H1 (cell line): ENCODE data around the gene APOA4. TPM values are rescaled to one million over a fixed set of nuclear protein-coding genes. Genes with fewer than 3 reads are reported as not detected.

Source experiments
- CTCF ChIA-PET: fragments of 300-600 bp; sonication (Branson Sonifier 250); formaldehyde crosslinking; loops from one replicate; lab custom pipeline; 2021; ENCODE audit not compliant: partially characterized antibody; lab: Charles Lee
- POLR2A ChIA-PET: fragments of 300-600 bp; sonication (Branson Sonifier 250); formaldehyde crosslinking; loops from one replicate; lab custom pipeline; 2021; ENCODE audit warnings: inconsistent platforms; ENCODE audit not compliant: partially characterized antibody; lab: Charles Lee
- DNase-seq, 2 experiments: peaks; one replicate each; pipeline versions ENCODE4 v3.0.0 to v3.0.0-alpha.2; 2010 to 2022; ENCODE audit warnings: low spot score in 2 of 2, low read depth in 1 of 2, mixed read lengths in 1 of 2
- FAIRE-seq: peaks from 2 replicates; lab custom pipeline; 2011; peaks lifted over from hg19 to GRCh38; lab: Jason Lieb, UNC
- H2AFZ ChIP-seq: 2 replicates; pipeline ENCODE4 v1.8.1; 2012; ENCODE audit warnings: low read length, inconsistent platforms
- H2AK5ac ChIP-seq: 2 replicates; pipeline ENCODE4 v1.6.1; 2013; ENCODE audit warnings: low read depth, low read length
- H2BK120ac ChIP-seq: replicated peaks from 2 replicates; pipeline ENCODE3; 2013; ENCODE audit warnings: low read depth, low read length, inconsistent platforms
- H2BK12ac ChIP-seq: 2 replicates; pipeline ENCODE4 v1.6.1; 2013; ENCODE audit warnings: low read depth, low read length
- H2BK15ac ChIP-seq: 2 replicates; pipeline ENCODE4 v1.6.1; 2013; ENCODE audit warnings: low read length
- H2BK20ac ChIP-seq: 2 replicates; pipeline ENCODE4 v1.6.1; 2013; ENCODE audit warnings: low read length
- H2BK5ac ChIP-seq: 2 replicates; pipeline ENCODE4 v1.6.1; 2013; ENCODE audit warnings: low read depth, low read length
- H3K14ac ChIP-seq: 2 replicates; pipeline ENCODE4 v1.6.1; 2013; ENCODE audit warnings: inconsistent platforms; ENCODE audit not compliant: insufficient read length
- H3K18ac ChIP-seq: 2 replicates; pipeline ENCODE4 v1.6.1; 2013; ENCODE audit warnings: low read length; ENCODE audit errors: extremely low read depth
- H3K23ac ChIP-seq: 2 replicates; pipeline ENCODE4 v1.6.1; 2013; ENCODE audit warnings: inconsistent platforms; ENCODE audit not compliant: insufficient read length
- H3K23me2 ChIP-seq: 2 replicates; pipeline ENCODE4 v1.6.1; 2013; ENCODE audit warnings: low read depth, low read length
- H3K27ac ChIP-seq: 2 replicates; pipeline ENCODE4 v1.6.1; 2011; ENCODE audit warnings: low read depth, low read length, inconsistent platforms
- H3K27me3 ChIP-seq, 4 experiments: replicated peaks in 1 of 4; 1 replicate in 1 of 4; 2 replicates in 3 of 4; pipeline versions ENCODE4 v1.6.1 to v1.8.1; 2011 to 2013; ENCODE audit warnings: low read length in 3 of 4, mild to moderate bottlenecking in 3 of 4, inconsistent platforms in 2 of 4, mixed read lengths in 2 of 4, moderate library complexity in 1 of 4; ENCODE audit not compliant: control insufficient read depth in 3 of 4, insufficient read depth in 3 of 4; ENCODE audit errors: extremely low read depth in 1 of 4
- H3K36me3 ChIP-seq, 4 experiments: 2 replicates each; pipeline versions ENCODE4 v1.6.1 to v1.8.1; 2011 to 2013; ENCODE audit warnings: mild to moderate bottlenecking in 4 of 4, low read length in 3 of 4, moderate library complexity in 2 of 4, control low read depth in 1 of 4, inconsistent platforms in 1 of 4; ENCODE audit not compliant: insufficient read depth in 4 of 4, control insufficient read depth in 2 of 4
- H3K4ac ChIP-seq: replicated peaks from 2 replicates; pipeline ENCODE3; 2013; ENCODE audit warnings: low read length, low read depth, mixed read lengths, inconsistent platforms; ENCODE audit not compliant: insufficient read length
- H3K4me1 ChIP-seq, 4 experiments: replicated peaks in 1 of 4; 1 replicate in 1 of 4; 2 replicates in 3 of 4; pipeline versions ENCODE4 v1.6.1 to v1.8.1; 2011 to 2013; ENCODE audit warnings: low read length in 3 of 4, inconsistent platforms in 2 of 4, mixed read lengths in 1 of 4; ENCODE audit not compliant: insufficient read depth in 4 of 4, control insufficient read depth in 3 of 4
- H3K4me2 ChIP-seq, 2 experiments: 2 replicates each; pipeline versions ENCODE4 v1.6.1 to v1.8.1; 2011 to 2013; ENCODE audit warnings: low read depth in 2 of 2, low read length in 2 of 2, control low read depth in 1 of 2, inconsistent platforms in 1 of 2, mild to moderate bottlenecking in 1 of 2; ENCODE audit not compliant: insufficient read depth in 1 of 2
- H3K4me3 ChIP-seq, 4 experiments: fragments of 200-600, 300-600 bp in 1 of 4; sonication (generic), shearing (Covaris generic), sonication (Bioruptor Twin) in 1 of 4; 2 replicates each; pipeline versions ENCODE4 v1.5.1 to v1.8.1; 2011 to 2016; ENCODE audit warnings: low read length in 4 of 4, low read depth in 3 of 4, control low read depth in 2 of 4, inconsistent platforms in 2 of 4, mild to moderate bottlenecking in 2 of 4, mixed read lengths in 1 of 4, moderate library complexity in 1 of 4; ENCODE audit not compliant: insufficient read depth in 2 of 4; ENCODE audit errors: extremely low read depth in 1 of 4
- H3K56ac ChIP-seq: replicated peaks from 2 replicates; pipeline ENCODE3; 2013; ENCODE audit warnings: low read depth, mild to moderate bottlenecking, mixed read lengths, low read length, inconsistent platforms; ENCODE audit not compliant: insufficient read length
- H3K79me1 ChIP-seq: 2 replicates; pipeline ENCODE4 v1.6.1; 2013; ENCODE audit warnings: low read depth, low read length, control low read depth
- H3K79me2 ChIP-seq, 2 experiments: 2 replicates each; pipeline versions ENCODE4 v1.6.1 to v1.8.1; 2012 to 2013; ENCODE audit warnings: low read length in 2 of 2, mild to moderate bottlenecking in 2 of 2, inconsistent platforms in 1 of 2; ENCODE audit not compliant: insufficient read depth in 2 of 2, control insufficient read depth in 1 of 2
- H3K9ac ChIP-seq, 4 experiments: replicated peaks in 1 of 4; 1 replicate in 1 of 4; 2 replicates in 3 of 4; pipeline versions ENCODE4 v1.6.1 to v1.8.1; 2011 to 2013; ENCODE audit warnings: low read depth in 3 of 4, low read length in 3 of 4, control low read depth in 2 of 4, mild to moderate bottlenecking in 2 of 4, moderate library complexity in 2 of 4, inconsistent platforms in 1 of 4; ENCODE audit errors: extremely low read depth in 1 of 4
- H3K9me3 ChIP-seq, 2 experiments: 2 replicates each; pipeline versions ENCODE4 v1.6.1 to v1.8.1; 2012 to 2013; ENCODE audit warnings: mild to moderate bottlenecking in 2 of 2, moderate library complexity in 2 of 2, control low read depth in 1 of 2, inconsistent platforms in 1 of 2, low read depth in 1 of 2, low read length in 1 of 2, mixed read lengths in 1 of 2; ENCODE audit not compliant: insufficient read depth in 2 of 2
- H4K20me1 ChIP-seq, 2 experiments: replicated peaks in 1 of 2; 2 replicates each; pipeline versions ENCODE3 to v1.8.1; 2011 to 2013; ENCODE audit warnings: inconsistent platforms in 2 of 2, low read length in 2 of 2, mild to moderate bottlenecking in 1 of 2; ENCODE audit not compliant: insufficient read depth in 2 of 2, control insufficient read depth in 1 of 2
- H4K5ac ChIP-seq: 2 replicates; pipeline ENCODE4 v1.6.1; 2013; ENCODE audit warnings: low read length, low read depth, mixed read lengths, inconsistent platforms; ENCODE audit not compliant: insufficient read length
- H4K8ac ChIP-seq: 2 replicates; pipeline ENCODE4 v1.8.0; 2013; ENCODE audit warnings: mild to moderate bottlenecking, moderate library complexity, low read length, inconsistent platforms; ENCODE audit not compliant: insufficient read depth; ENCODE audit errors: extremely low read depth
- H4K91ac ChIP-seq: replicated peaks from 2 replicates; pipeline ENCODE3; 2013; ENCODE audit warnings: low read length, mixed read lengths, inconsistent platforms; ENCODE audit not compliant: insufficient read length
- ASH2L ChIP-seq: fragments of 200-600, 300-600 bp; sonication (generic); IDR thresholded peaks from one replicate; pipeline ENCODE4 v1.7.1; 2017; ENCODE audit warnings: low read length
- CREB1 ChIP-seq: IDR thresholded peaks from 2 replicates; pipeline ENCODE4 v1.6.1; 2012; ENCODE audit warnings: inconsistent platforms
- CTCF ChIP-seq, 3 experiments: IDR thresholded peaks; 1 replicate in 2 of 3; 2 replicates in 1 of 3; pipeline versions ENCODE4 v1.5.1 to v1.6.1; 2011; ENCODE audit warnings: low read length in 3 of 3, mild to moderate bottlenecking in 3 of 3, inconsistent platforms in 2 of 3, low read depth in 1 of 3, moderate library complexity in 1 of 3; ENCODE audit not compliant: insufficient read depth in 1 of 3; ENCODE audit errors: control extremely low read depth in 1 of 3
- EGR1 ChIP-seq: IDR thresholded peaks from 2 replicates; pipeline ENCODE4 v1.6.1; 2011; ENCODE audit warnings: low read depth, low read length, borderline replicate concordance
- EP300 ChIP-seq, 2 experiments: IDR thresholded peaks; 1 replicate in 1 of 2; 2 replicates in 1 of 2; pipeline ENCODE4 v1.6.1; 2011 to 2012; ENCODE audit warnings: low read depth in 2 of 2, low read length in 2 of 2, mild to moderate bottlenecking in 2 of 2, borderline replicate concordance in 1 of 2, inconsistent platforms in 1 of 2, moderate library complexity in 1 of 2
- EZH2 ChIP-seq: fragments of 200-600 bp; sonication (generic); IDR thresholded peaks from 2 replicates; pipeline ENCODE4 v1.7.1; 2012; ENCODE audit warnings: low read depth, mild to moderate bottlenecking, moderate library complexity, low read length, inconsistent platforms; ENCODE audit not compliant: severe bottlenecking
- JUN ChIP-seq: IDR thresholded peaks from 2 replicates; pipeline ENCODE4 v1.6.1; 2011; ENCODE audit warnings: low read depth, mild to moderate bottlenecking, improper control_type of control experiment, low read length
- KDM1A ChIP-seq: fragments of 200-600, 300-600 bp; sonication (generic); IDR thresholded peaks from 2 replicates; pipeline ENCODE4 v1.7.1; 2016; ENCODE audit warnings: mild to moderate bottlenecking, low read length, borderline replicate concordance
- POLR2AphosphoS5 ChIP-seq: IDR thresholded peaks from 2 replicates; pipeline ENCODE4 v1.6.1; 2011; ENCODE audit warnings: low read depth, low read length
- SAP30 ChIP-seq: fragments of 300-600 bp; sonication (generic); IDR thresholded peaks from 2 replicates; pipeline ENCODE4 v1.7.1; 2012; ENCODE audit warnings: low read length, moderate library complexity, mild to moderate bottlenecking, inconsistent platforms; ENCODE audit not compliant: insufficient read depth, insufficient replicate concordance
- TEAD4 ChIP-seq: IDR thresholded peaks from 2 replicates; pipeline ENCODE4 v1.6.1; 2012; ENCODE audit warnings: low read depth, low read length, inconsistent platforms, mixed read lengths
- WGBS, 2 experiments: shearing (Covaris generic) in 1 of 2; methylation state at CpG; one replicate each; pipeline versions ENCODE4 v1.1.6 to v1.1.7; 2013 to 2015; ENCODE audit warnings: low lambda C conversion rate in 2 of 2, mixed read lengths in 2 of 2, inconsistent platforms in 1 of 2, low coverage in 1 of 2, missing lambda C conversion rate in 1 of 2; ENCODE audit not compliant: insufficient replicate concordance in 2 of 2, insufficient coverage in 1 of 2, insufficient read length in 1 of 2; ENCODE audit errors: extremely low coverage in 1 of 2, missing lambda C conversion rate in 1 of 2; 5-methylcytosine and 5-hydroxymethylcytosine counted together
- polyA plus RNA-seq, 7 experiments: library from polyadenylated mRNA; depleted of rRNA in 3 of 7; stranded (reverse) in 5 of 7; unstranded in 2 of 7; fragments of >200 nt in 5 of 7; fragments of 200-250 nt in 2 of 7; gene quantifications; 1 replicate in 5 of 7; 2 replicates in 1 of 7; 4 replicates in 1 of 7; pipeline versions ENCODE4 v1.2.1 to v1.2.3, GENCODE V29; 2011 to 2013; ENCODE audit warnings: missing spikeins in 2 of 7, mixed read lengths in 2 of 7
- total RNA-seq: library from RNA; stranded (reverse); fragmentation: NEBNext Ultra II Directional; extraction: Animal tissue kit (Norgen Biotek cat#: 25700); gene quantifications from 2 replicates; pipeline ENCODE4 v1.2.1, GENCODE V29; 2021

Gene APOA4
- total and polyA plus RNA-seq, 2 of the 8 experiments (the other 6 are each of a cell fraction or from before 2014, with no cell fraction given), result not detected

DNA sequence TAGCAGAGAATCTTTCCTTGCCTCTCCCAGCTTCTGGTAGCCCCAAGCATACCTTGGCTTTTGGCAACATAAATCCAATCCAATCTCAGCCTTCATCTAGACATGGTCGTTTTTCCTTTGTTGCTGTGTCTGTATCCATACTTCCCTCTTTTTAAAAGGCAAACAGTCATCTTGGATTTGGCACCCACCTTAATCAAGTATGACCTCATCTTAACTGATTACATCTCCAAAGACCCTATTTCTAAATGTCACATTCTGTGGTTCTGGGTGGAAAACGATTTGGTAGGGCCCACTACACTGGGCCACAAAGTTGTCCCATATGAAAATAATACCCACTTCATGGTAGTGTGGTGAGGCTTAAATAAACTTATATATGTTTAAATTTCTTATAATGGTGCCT, 51.2 kb downstream of the APOA4 start:
- Histone ChIP-seq H3K23me2 (peaks cover 8% of the 10 kb centered on the region), H2AK5ac (0 out of 2 replicates have a peak overlapping the region, but pooled peaks have one; percentile 10), H3K27ac (peak overlapping the region; percentile 90; the same call in 1 of the 2 replicates), H2AFZ (no peak overlapping the region), H3K79me1 (no peaks in the 10 kb centered on the region), H3K23ac (no peak overlapping the region), H3K36me3 (peaks cover 2 to 33% (median 12%) of the 10 kb centered on the region in 4 experiments; a peak in 6 of 8 replicates), H3K4ac (no peak overlapping the region), H3K27me3 (no peaks in the 10 kb centered on the region), H2BK20ac (no peak overlapping the region), H4K5ac (no peak overlapping the region), H3K9ac (peak overlapping the region; percentile 53 to 94 (median 91)), H2BK5ac (peak overlapping the region; percentile 16; the same call in 1 of the 2 replicates), H4K8ac (no peak overlapping the region), H3K79me2 (peaks cover 12 to 22% of the 10 kb centered on the region in 2 experiments), H2BK15ac (no peak overlapping the region), H3K18ac (no peak overlapping the region), H3K14ac (no peak overlapping the region), H3K4me3 (peak overlapping the region; percentile 76 to 96 (median 84)), H3K4me2 (peak overlapping the region; percentile 97 to 99), H4K20me1 (peaks cover 0 to 2% of the 10 kb centered on the region in 2 experiments), H3K4me1 (peaks cover 0 to 5% (median 3%) of the 10 kb centered on the region in 4 experiments; a peak in 2 of 7 replicates), H3K56ac (no peak overlapping the region), H3K9me3 (no peaks in the 10 kb centered on the region), H2BK12ac (no peak overlapping the region), H2BK120ac (no peak overlapping the region), H4K91ac (no peak overlapping the region)
- 40% methylated on average over 2 of the region's 2 CpGs; no CpG with 5 or more reads in 1 of the 2 experiments for WGBS, 2 experiments
- ChIA-PET POLR2A (interaction anchor here (1.1 to 3.6 kb wide), 2 partner anchors 17 to 37 kb away, joined by 3 to 29 read pairs; partner anchors contain the start of genes APOA5 and ZPR1), CTCF (interaction anchor here (0.9 to 1.2 kb wide), 4 partner anchors 16 to 454 kb away, joined by 3 to 4 read pairs (median 4); partner anchors contain the start of genes APOA5 and ZPR1)
- DNase-seq (no peak), FAIRE-seq (no peak)
- TF ChIP-seq JUN (no peak), CTCF (IDR thresholded peaks at IDR 0.05; ENCODE audit: control extremely low read depth in 1 of 3, insufficient read depth in 1 of 3, low read depth in 1 of 3, low read length in 3 of 3) (no peak), EZH2 (no peak), EP300 (IDR thresholded peaks at IDR 0.05; ENCODE audit: borderline replicate concordance in 1 of 2, low read depth in 2 of 2, low read length in 2 of 2) (no peak), TEAD4 (no peak), ASH2L (no peak), CREB1 (no peak), SAP30 (no peak), KDM1A (no peak), EGR1 (no peak), POLR2AphosphoS5 (no peak)
